ENCODE data around the gene APIP.
A peak's percentile ranks its signal among the peaks of the same experiment; 100 is the strongest.

APIP gene

GRCh38 chr11:34916015-34916842 is at the start of gene APIP, which contains the start of gene PDHX:
Gene APIP (minus strand): TSS chr11:34916379. CDS start chr11:34916284, 95 bp downstream.
Gene PDHX (plus strand): TSS chr11:34916618. CDS start chr11:34916656, 38 bp downstream.
- DNase-seq: peak; percentile 99

- DNase-seq: no peak
Observed at GRCh38 chr11:34964610-34965331, 48.6 kb upstream of the APIP start.

GRCh38 chr11:34963351-34963750 is 47.2 kb upstream of the APIP start:
- DNase-seq: no peak

GRCh38 chr11:34962034-34962433 is 45.9 kb upstream of the APIP start:
- no peak for DNase-seq

- no peak for DNase-seq
Observed at GRCh38 chr11:34960277-34960676, 44.1 kb upstream of the APIP start.

GRCh38 chr11:34959770-34960169 is 43.6 kb upstream of the APIP start:
- DNase-seq: no peak

GRCh38 chr11:34957606-34958005 is 41.4 kb upstream of the APIP start:
- no peak for DNase-seq

GRCh38 chr11:34957206-34957605 is 41.0 kb upstream of the APIP start:
- DNase-seq: no peak

- no peak for DNase-seq
Observed at GRCh38 chr11:34953955-34954354, 37.8 kb upstream of the APIP start.

- peak; percentile 59 for DNase-seq
Observed at GRCh38 chr11:34948696-34949095, 32.5 kb upstream of the APIP start.

GRCh38 chr11:34944692-34945091 is 28.5 kb upstream of the APIP start:
- no peak for DNase-seq

- DNase-seq: no peak
Observed at GRCh38 chr11:34941688-34942087, 25.5 kb upstream of the APIP start.

GRCh38 chr11:34940026-34940677 is 24.0 kb upstream of the APIP start:
- DNase-seq: peak; percentile 74

- no peak for DNase-seq
Observed at GRCh38 chr11:34938611-34939010, 22.4 kb upstream of the APIP start.

GRCh38 chr11:34936945-34937629 is 20.9 kb upstream of the APIP start:
- no peak for DNase-seq

GRCh38 chr11:34929794-34930763 is 13.9 kb upstream of the APIP start:
- DNase-seq: no peak

- no peak for DNase-seq
Observed at GRCh38 chr11:34928960-34929680, 12.9 kb upstream of the APIP start.

GRCh38 chr11:34928268-34928959 is 12.2 kb upstream of the APIP start:
- DNase-seq: no peak

GRCh38 chr11:34926831-34927132 is 10.6 kb upstream of the APIP start:
- DNase-seq: peak; percentile 73

GRCh38 chr11:34926101-34926830 is 10.1 kb upstream of the APIP start:
- DNase-seq: peak; percentile 67
